K562 (cell line): ENCODE results near the gene TRAPPC2L. TPM values are rescaled to one million over a fixed set of nuclear protein-coding genes. Genes with fewer than 3 reads are reported as not detected.
"Not testable (repeated sequence)": the region's sequence is repeated elsewhere in the genome, so short reads cannot be mapped to it uniquely, and the experiment has no call there.

Experiments
- ATAC-seq: fragments of 200-7000 bp; cut with Tn5 transposase; 3 replicates; pipeline ENCODE4 v1.9.1; 2020; ENCODE audit warnings: moderate library complexity
- BruUV-seq: library from RNA; stranded (reverse); fragments of 400-500 nt; replicated peaks from 2 replicates; lab custom pipeline; 2021; lab: Mats Ljungman, UMichigan
- CTCF ChIA-PET: fragments of 300-600 bp; formaldehyde crosslinking; extraction: SDS; loops from one replicate; lab custom pipeline; 2021; ENCODE audit warnings: low intra/inter-chr PET ratio; lab: Yijun Ruan, JAX
- POLR2A ChIA-PET: fragments of 300-600, 350-650 bp; sonication (Branson Sonifier 250); formaldehyde crosslinking; extraction: SDS; loops from one replicate; lab custom pipeline; 2021; ENCODE audit warnings: antibody characterized with exemption, inconsistent platforms; lab: Yijun Ruan, JAX
- DNase-seq, 4 experiments: peaks; one replicate each; pipeline versions ENCODE4 v3.0.0 to v3.0.0-alpha.2; 2011 to 2018; ENCODE audit warnings: low spot score in 3 of 4, mixed read lengths in 3 of 4; ENCODE audit errors: extremely low read depth in 1 of 4
- FAIRE-seq: peaks from 2 replicates; lab custom pipeline; 2011; peaks lifted over from hg19 to GRCh38; lab: Jason Lieb, UNC
- H2AFZ ChIP-seq: 2 replicates; pipeline ENCODE4 v1.6.0; 2011; ENCODE audit warnings: low read depth, low read length, control low read depth, inconsistent platforms
- H3K27ac ChIP-seq: fragments of 200-600 bp; 3 replicates; pipeline ENCODE4 v1.8.0; 2011; ENCODE audit warnings: low read depth, mild to moderate bottlenecking, control low read depth, inconsistent platforms, low read length, moderate library complexity, mixed read lengths; ENCODE audit errors: extremely low read depth
- H3K27me3 ChIP-seq, 2 experiments: fragments of 300-600 bp in 1 of 2; 2 replicates in 1 of 2; 3 replicates in 1 of 2; pipeline versions ENCODE4 v1.6.0 to v1.8.0; 2011; ENCODE audit warnings: inconsistent platforms in 2 of 2, low read length in 2 of 2, mild to moderate bottlenecking in 1 of 2, mixed read lengths in 1 of 2, moderate library complexity in 1 of 2; ENCODE audit not compliant: control insufficient read depth in 2 of 2, insufficient read depth in 2 of 2
- H3K36me3 ChIP-seq: fragments of 300-600 bp; 3 replicates; pipeline ENCODE4 v1.8.0; 2011; ENCODE audit warnings: mild to moderate bottlenecking, low read length, inconsistent platforms; ENCODE audit not compliant: control insufficient read depth, insufficient read depth
- H3K4me1 ChIP-seq, 2 experiments: fragments of 200-600 bp in 1 of 2; replicated peaks in 1 of 2; 2 replicates in 1 of 2; 3 replicates in 1 of 2; pipeline versions ENCODE4 v1.5.1 to v1.8.0; 2011; ENCODE audit warnings: inconsistent platforms in 2 of 2, low read length in 2 of 2, mild to moderate bottlenecking in 1 of 2, mixed read lengths in 1 of 2, moderate library complexity in 1 of 2; ENCODE audit not compliant: control insufficient read depth in 2 of 2, insufficient read depth in 2 of 2
- H3K4me2 ChIP-seq: 2 replicates; pipeline ENCODE4 v1.6.1; 2011; ENCODE audit warnings: low read length, control low read depth, inconsistent platforms, mixed read lengths; ENCODE audit not compliant: insufficient read depth
- H3K4me3 ChIP-seq: fragments of 200-600 bp; sonication (generic), shearing (Covaris generic); 2 replicates; pipeline ENCODE4 v1.5.1; 2016; ENCODE audit warnings: control low read depth, inconsistent platforms
- H3K79me2 ChIP-seq: fragments of 200-600 bp; 3 replicates; pipeline ENCODE4 v1.8.0; 2011; ENCODE audit warnings: low read length, inconsistent platforms; ENCODE audit not compliant: control insufficient read depth, insufficient read depth
- H3K9ac ChIP-seq, 2 experiments: 2 replicates each; pipeline versions ENCODE4 v1.6.0 to v1.6.1; 2011; ENCODE audit warnings: low read depth in 2 of 2, low read length in 2 of 2, control low read depth in 1 of 2, inconsistent platforms in 1 of 2, mild to moderate bottlenecking in 1 of 2, mixed read lengths in 1 of 2; ENCODE audit not compliant: insufficient read depth in 1 of 2
- H3K9me1 ChIP-seq: one replicate; pipeline ENCODE4 v1.6.0; 2011; ENCODE audit warnings: inconsistent platforms, mild to moderate bottlenecking, low read length, moderate library complexity; ENCODE audit not compliant: control insufficient read depth, insufficient read depth
- H3K9me3 ChIP-seq: replicated peaks from 2 replicates; pipeline ENCODE4 v1.5.1; 2011; ENCODE audit warnings: low read depth, low read length, inconsistent platforms; ENCODE audit not compliant: control insufficient read depth, insufficient read depth
- H4K20me1 ChIP-seq: replicated peaks from 2 replicates; pipeline ENCODE4 v1.6.1; 2011; ENCODE audit warnings: low read length, inconsistent platforms, mixed read lengths; ENCODE audit not compliant: control insufficient read depth, insufficient read depth
- ADNP ChIP-seq: fragments of 200-800 bp; sonication (Bioruptor generic); IDR thresholded peaks from 2 replicates; pipeline ENCODE4 v1.6.1; 2016; ENCODE audit warnings: missing genetic modification characterization, missing compliant biosample characterization
- CBX1 ChIP-seq: sonication (generic); IDR thresholded peaks from 2 replicates; pipeline ENCODE4 v1.6.1; 2016; ENCODE audit warnings: antibody characterized with exemption, low read depth, mild to moderate bottlenecking
- POLR2G ChIP-seq: fragments of 200-400 bp; formaldehyde crosslinking; IDR thresholded peaks from 2 replicates; pipeline ENCODE4 v1.6.1; 2017; ENCODE audit warnings: low read depth, mild to moderate bottlenecking, antibody characterized with exemption, low read length, moderate library complexity
- RBM22 ChIP-seq: fragments of 200-400 bp; formaldehyde crosslinking; IDR thresholded peaks from 2 replicates; pipeline ENCODE4 v1.6.1; 2018; ENCODE audit warnings: low read length, low read depth; ENCODE audit not compliant: poor library complexity, severe bottlenecking
- SUPT5H ChIP-seq: fragments of 450-650 bp; IDR thresholded peaks from 2 replicates; pipeline ENCODE4 v1.6.1; 2016
- ZNF263 ChIP-seq: sonication (generic); formaldehyde crosslinking; IDR thresholded peaks from 2 replicates; pipeline ENCODE4 v1.8.0; 2022; ENCODE audit warnings: mild to moderate bottlenecking, missing genetic modification reagents, borderline replicate concordance
- WGBS: fragments of 100-300 bp; shearing (Covaris generic); methylation state at CpG from one replicate; pipeline ENCODE4 v1.1.6; 2016; ENCODE audit warnings: low coverage, mixed read lengths; ENCODE audit not compliant: insufficient coverage; ENCODE audit errors: missing lambda C conversion rate; 5-methylcytosine and 5-hydroxymethylcytosine counted together
- in situ Hi-C: fragments of 300-500 bp; cut with MboI; formaldehyde crosslinking; loops from 4 replicates; pipeline ENCODE4 v1.15.0; 2018; ENCODE audit warnings: inconsistent platforms, mixed read lengths
- intact Hi-C: fragments of 100-400 bp; cut with micrococcal nuclease; formaldehyde crosslinking; loops from 2 replicates; pipeline ENCODE4 v1.14.2; 2022
- polyA plus RNA-seq, 8 experiments: library from polyadenylated mRNA; depleted of rRNA in 4 of 8; stranded (reverse) in 5 of 8; unstranded in 3 of 8; fragments of >200 nt; fragmentation: Nextera tagmentation in 2 of 8; fragmentation: Illumina TruSeq in 1 of 8; extraction: Ambion mirVana in 2 of 8; extraction: Trizol in 1 of 8; gene quantifications; 2 replicates each; pipeline versions ENCODE4 v1.2.1 to v1.2.3, GENCODE V29; 2011 to 2014; ENCODE audit warnings: inconsistent platforms in 1 of 8, missing spikeins in 1 of 8
- total RNA-seq, 7 experiments: library from RNA; depleted of rRNA in 6 of 7; stranded (reverse); fragments of >200 nt in 6 of 7; fragmentation: Illumina TruSeq in 2 of 7; extraction: Trizol in 2 of 7; gene quantifications; 2 replicates each; pipeline versions ENCODE4 v1.2.1 to v1.2.3, GENCODE V29; 2011 to 2021; ENCODE audit warnings: low replicate concordance in 1 of 7
- TF ChIP-seq, protein P1 (sequence below): sonication (generic); formaldehyde crosslinking; IDR thresholded peaks from 2 replicates; pipeline ENCODE4 v1.8.1; 2023; ENCODE audit warnings: mild to moderate bottlenecking, missing genetic modification reagents

TRAPPC2L gene
- total and polyA plus RNA-seq, 9 of the 15 experiments (the other 6 are each of a cell fraction or from before 2014, with no cell fraction given) = 60.4 to 398 (median 97.5) TPM

- BruUV-seq, FAIRE-seq, H3K4me3 ChIP-seq, CTCF ChIA-PET, intact Hi-C loops, in situ Hi-C loops, H3K9me1 ChIP-seq, H3K27ac ChIP-seq, ATAC-seq, H3K9ac ChIP-seq, DNase-seq, H4K20me1 ChIP-seq, H3K4me2 ChIP-seq, H2AFZ ChIP-seq, H3K27me3 ChIP-seq: not testable (repeated sequence)
- Histone ChIP-seq H3K9me3 (peaks cover 29% of the 10 kb centered on the region), H3K36me3 (peaks cover 86% of the 10 kb centered on the region), H3K4me1 (peaks cover 0 to 55% of the 10 kb centered on the region in 2 experiments; a peak in 3 of 5 replicates), H3K79me2 (peaks cover 27% of the 10 kb centered on the region)
- 0 out of 2 replicates have a peak, but pooled peaks have one; percentile 19 for TF ChIP-seq SUPT5H
- TF ChIP-seq ZNF263 = 0 out of 2 replicates have a peak, but pooled peaks have one; percentile 1
- peak; percentile 88 for TF ChIP-seq RBM22
- TF ChIP-seq CBX1 = peak; percentile 42; the same call in 1 of the 2 replicates
- TF ChIP-seq POLR2G = peak; percentile 52; the same call in 1 of the 2 replicates
- TF ChIP-seq ADNP (tag) = 0 out of 2 replicates have a peak, but pooled peaks have one; percentile 12
- TF ChIP-seq, protein P1, sequence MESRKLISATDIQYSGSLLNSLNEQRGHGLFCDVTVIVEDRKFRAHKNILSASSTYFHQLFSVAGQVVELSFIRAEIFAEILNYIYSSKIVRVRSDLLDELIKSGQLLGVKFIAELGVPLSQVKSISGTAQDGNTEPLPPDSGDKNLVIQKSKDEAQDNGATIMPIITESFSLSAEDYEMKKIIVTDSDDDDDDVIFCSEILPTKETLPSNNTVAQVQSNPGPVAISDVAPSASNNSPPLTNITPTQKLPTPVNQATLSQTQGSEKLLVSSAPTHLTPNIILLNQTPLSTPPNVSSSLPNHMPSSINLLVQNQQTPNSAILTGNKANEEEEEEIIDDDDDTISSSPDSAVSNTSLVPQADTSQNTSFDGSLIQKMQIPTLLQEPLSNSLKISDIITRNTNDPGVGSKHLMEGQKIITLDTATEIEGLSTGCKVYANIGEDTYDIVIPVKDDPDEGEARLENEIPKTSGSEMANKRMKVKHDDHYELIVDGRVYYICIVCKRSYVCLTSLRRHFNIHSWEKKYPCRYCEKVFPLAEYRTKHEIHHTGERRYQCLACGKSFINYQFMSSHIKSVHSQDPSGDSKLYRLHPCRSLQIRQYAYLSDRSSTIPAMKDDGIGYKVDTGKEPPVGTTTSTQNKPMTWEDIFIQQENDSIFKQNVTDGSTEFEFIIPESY (CRISPR knock-in tag) = peak; percentile 75
- WGBS = 96% methylated on average over 19 of the region's 48 CpGs
- POLR2A ChIA-PET = interaction anchor here (0.6 to 1.0 kb wide), 3 partner anchors 16 to 493 kb away, joined by 3 read pairs; no protein-coding TSS in a partner anchor
These were observed 32.9 kb downstream of the TRAPPC2L start for GRCh38 chr16:88889702-88890352.
